Activated naive CD8-positive, alpha-beta T cell treated with anti-CD3 and anti-CD28 coated beads, Interleukin-2, amount 10 ng/mL, durations not matched to agents 7 days and 5 days (primary cell): Measurements from ENCODE around the gene SH3PXD2B. TPM values are rescaled to one million over a fixed set of nuclear protein-coding genes. Genes with fewer than 3 reads are reported as not detected.
"Not testable (repeated sequence)": the region's sequence is repeated elsewhere in the genome, so short reads cannot be mapped to it uniquely, and the experiment has no call there.

Source experiments
- ATAC-seq: fragments of 150-1000 bp; cut with Tn5 transposase; one replicate; pipeline ENCODE4 v1.10.0; 2021; ENCODE audit warnings: low read depth, moderate library complexity
- POLR2A ChIA-PET: fragments of 350-600 bp; sonication (Branson Sonifier 250); formaldehyde crosslinking; loops from one replicate; lab custom pipeline; 2021; ENCODE audit warnings: antibody characterized with exemption; lab: Charles Lee
- DNase-seq: peaks from one replicate; pipeline ENCODE4 v3.0.0; 2021
- H3K27ac Mint-ChIP-seq: one replicate; pipeline ENCODE4 v1.8.0; 2022; ENCODE audit warnings: mild to moderate bottlenecking, mixed read lengths
- H3K27me3 Mint-ChIP-seq: one replicate; pipeline ENCODE4 v1.8.0; 2022; ENCODE audit warnings: mild to moderate bottlenecking, moderate library complexity, mixed read lengths
- H3K36me3 Mint-ChIP-seq: one replicate; pipeline ENCODE4 v1.8.0; 2021; ENCODE audit warnings: mild to moderate bottlenecking, mixed read lengths
- H3K4me1 Mint-ChIP-seq: one replicate; pipeline ENCODE4 v1.8.0; 2021; ENCODE audit warnings: mixed read lengths
- H3K4me3 Mint-ChIP-seq: one replicate; pipeline ENCODE4 v1.8.0; 2022; ENCODE audit warnings: mild to moderate bottlenecking, moderate library complexity, mixed read lengths
- H3K9me3 Mint-ChIP-seq: one replicate; pipeline ENCODE4 v1.8.0; 2021; ENCODE audit warnings: mixed read lengths
- total RNA-seq, 2 experiments: library from RNA; stranded (reverse); gene quantifications; one replicate each; pipeline ENCODE4 v1.2.3, GENCODE V29; 2021

SH3PXD2B gene
- total RNA-seq, 2 experiments from 2014 or later, result 0.28 to 0.42 TPM

DNA sequence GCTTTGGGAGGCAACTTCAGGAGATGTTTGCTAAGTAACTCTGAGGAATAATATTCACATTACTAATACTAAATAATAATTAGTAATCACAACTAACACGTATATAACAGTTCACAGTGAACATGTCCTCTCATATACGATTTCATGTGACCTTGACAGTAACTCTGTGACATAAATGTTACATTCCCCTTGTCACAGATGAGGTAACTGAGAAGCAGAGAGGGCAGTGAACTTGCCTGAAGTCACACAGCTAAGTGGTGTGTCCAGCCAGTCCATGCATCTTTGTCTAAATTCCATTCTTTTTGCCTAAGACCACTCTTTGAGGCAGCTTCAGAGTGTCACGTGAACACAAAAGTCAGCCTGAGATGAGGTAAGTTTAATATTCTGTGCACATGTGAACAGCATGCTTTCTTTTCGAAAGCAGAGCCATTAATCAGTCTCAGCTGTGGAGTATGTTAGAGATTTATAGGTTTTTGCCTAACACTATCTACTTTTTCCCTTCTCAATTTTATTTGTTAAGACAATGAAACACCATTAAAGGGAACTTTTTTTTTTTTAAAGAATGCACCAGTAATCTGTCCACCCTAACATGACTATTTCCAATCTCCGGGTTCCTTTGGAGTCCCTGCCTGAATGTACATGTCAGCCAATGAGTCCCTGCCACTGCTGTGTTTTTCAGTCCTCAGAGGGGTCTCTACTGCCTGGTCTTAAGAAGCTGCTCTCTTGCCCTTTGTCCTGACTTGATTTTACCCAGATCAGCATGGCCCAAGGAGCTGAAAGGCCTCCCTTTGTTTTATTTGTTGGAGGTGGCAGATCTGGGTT is 43.5 kb downstream of the SH3PXD2B start:
- Mint-ChIP-seq H3K36me3 (no peaks in the 10 kb centered on the region), H3K27ac (no peak overlapping the region), H3K27me3 (peaks cover 9% of the 10 kb centered on the region), H3K4me3 (no peak overlapping the region), H3K9me3 (no peaks in the 10 kb centered on the region), H3K4me1 (peaks cover 21% of the 10 kb centered on the region)
- POLR2A ChIA-PET, result no interaction called here
- ATAC-seq (no peak), DNase-seq (no peak)

GRCh38 chr5:172410160-172410559 is 44.2 kb downstream of the SH3PXD2B start:
- peaks cover 21% of the 10 kb centered on the region for H3K4me1 Mint-ChIP-seq
- no peak for DNase-seq
- H3K27me3 Mint-ChIP-seq, result peaks cover 11% of the 10 kb centered on the region
- H3K36me3 Mint-ChIP-seq, result no peaks in the 10 kb centered on the region
- H3K9me3 Mint-ChIP-seq, result no peaks in the 10 kb centered on the region
- no peak overlapping the region for H3K27ac Mint-ChIP-seq
- no peak for ATAC-seq
- H3K4me3 Mint-ChIP-seq, result no peak overlapping the region
- POLR2A ChIA-PET, result no interaction called here

DNA sequence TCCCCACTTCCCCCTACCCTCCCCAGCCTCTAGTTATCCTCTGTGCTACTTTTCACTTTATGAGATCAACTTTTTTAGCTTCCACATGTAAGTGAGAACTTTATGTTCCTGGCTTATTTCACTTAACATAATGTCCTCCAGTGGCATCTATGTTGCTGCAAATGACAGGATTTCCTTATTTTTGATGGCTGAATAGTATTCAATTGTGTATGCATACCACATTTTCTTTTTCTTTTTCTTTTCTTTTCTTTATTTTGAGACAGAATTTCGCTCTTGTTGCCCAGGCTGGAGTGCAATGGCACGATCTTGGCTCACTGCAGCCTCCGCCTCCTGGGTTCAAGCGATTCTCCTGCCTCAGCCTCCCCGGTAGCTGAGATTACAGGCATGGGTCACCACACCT is 44.8 kb downstream of the SH3PXD2B start:
- H3K4me3 Mint-ChIP-seq, H3K27ac Mint-ChIP-seq, H3K36me3 Mint-ChIP-seq, H3K9me3 Mint-ChIP-seq, ATAC-seq, DNase-seq, POLR2A ChIA-PET: not testable (repeated sequence)
- peaks cover 15% of the 10 kb centered on the region for H3K27me3 Mint-ChIP-seq
- peaks cover 21% of the 10 kb centered on the region for H3K4me1 Mint-ChIP-seq

DNA sequence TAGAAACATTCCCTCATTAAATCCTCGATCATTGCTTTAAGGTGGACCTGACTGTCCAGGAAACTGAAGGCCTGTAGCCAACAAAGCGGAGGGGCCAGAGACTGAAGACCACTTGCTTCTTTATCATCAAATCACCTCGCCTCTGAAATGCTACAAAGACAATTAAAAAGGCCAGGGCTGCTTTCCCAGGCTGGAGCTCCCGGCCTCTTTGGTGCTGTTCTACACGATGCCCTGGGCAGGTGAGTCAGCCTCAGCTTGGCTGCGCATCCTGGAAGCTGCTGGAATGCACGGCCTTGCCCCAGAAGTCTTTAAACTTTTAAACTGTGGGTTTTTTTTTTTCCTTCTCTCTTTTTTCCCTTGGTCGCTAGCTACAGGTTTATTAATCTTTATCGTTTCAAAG is 46.5 kb downstream of the SH3PXD2B start:
- peaks cover 11% of the 10 kb centered on the region for H3K4me1 Mint-ChIP-seq
- POLR2A ChIA-PET, result no interaction called here
- no peak for ATAC-seq
- no peak overlapping the region for H3K27ac Mint-ChIP-seq
- H3K36me3 Mint-ChIP-seq, result no peaks in the 10 kb centered on the region
- no peaks in the 10 kb centered on the region for H3K9me3 Mint-ChIP-seq
- no peak overlapping the region for H3K4me3 Mint-ChIP-seq
- DNase-seq, result no peak
- peaks cover 15% of the 10 kb centered on the region for H3K27me3 Mint-ChIP-seq

DNA sequence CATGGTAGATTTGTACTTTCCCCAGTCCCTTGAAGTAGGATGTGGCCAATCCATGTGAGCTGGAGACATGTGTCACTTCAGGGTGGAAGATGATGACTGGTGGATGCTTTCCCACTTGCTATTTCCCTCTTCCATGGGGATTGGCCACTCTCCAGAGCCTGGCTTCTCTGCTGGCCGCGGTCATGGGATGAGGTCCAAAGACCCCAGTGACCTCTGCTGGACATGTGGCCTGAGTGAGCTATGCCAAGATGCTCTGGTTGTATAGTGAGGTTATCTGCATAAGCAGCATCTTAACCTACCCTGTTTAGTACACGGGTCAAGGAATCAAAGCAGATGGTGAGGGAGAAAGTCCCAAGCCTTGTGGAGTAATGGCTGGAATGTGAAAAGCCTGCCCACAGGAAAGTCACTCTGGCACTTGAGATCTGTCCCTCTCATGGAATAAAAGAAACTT is 47.1 kb downstream of the SH3PXD2B start:
- ATAC-seq, result no peak
- peaks cover 15% of the 10 kb centered on the region for H3K27me3 Mint-ChIP-seq
- POLR2A ChIA-PET, result no interaction called here
- H3K4me1 Mint-ChIP-seq, result peaks cover 6% of the 10 kb centered on the region
- H3K9me3 Mint-ChIP-seq, result no peaks in the 10 kb centered on the region
- no peaks in the 10 kb centered on the region for H3K36me3 Mint-ChIP-seq
- no peak overlapping the region for H3K4me3 Mint-ChIP-seq
- no peak for DNase-seq
- no peak overlapping the region for H3K27ac Mint-ChIP-seq

DNA sequence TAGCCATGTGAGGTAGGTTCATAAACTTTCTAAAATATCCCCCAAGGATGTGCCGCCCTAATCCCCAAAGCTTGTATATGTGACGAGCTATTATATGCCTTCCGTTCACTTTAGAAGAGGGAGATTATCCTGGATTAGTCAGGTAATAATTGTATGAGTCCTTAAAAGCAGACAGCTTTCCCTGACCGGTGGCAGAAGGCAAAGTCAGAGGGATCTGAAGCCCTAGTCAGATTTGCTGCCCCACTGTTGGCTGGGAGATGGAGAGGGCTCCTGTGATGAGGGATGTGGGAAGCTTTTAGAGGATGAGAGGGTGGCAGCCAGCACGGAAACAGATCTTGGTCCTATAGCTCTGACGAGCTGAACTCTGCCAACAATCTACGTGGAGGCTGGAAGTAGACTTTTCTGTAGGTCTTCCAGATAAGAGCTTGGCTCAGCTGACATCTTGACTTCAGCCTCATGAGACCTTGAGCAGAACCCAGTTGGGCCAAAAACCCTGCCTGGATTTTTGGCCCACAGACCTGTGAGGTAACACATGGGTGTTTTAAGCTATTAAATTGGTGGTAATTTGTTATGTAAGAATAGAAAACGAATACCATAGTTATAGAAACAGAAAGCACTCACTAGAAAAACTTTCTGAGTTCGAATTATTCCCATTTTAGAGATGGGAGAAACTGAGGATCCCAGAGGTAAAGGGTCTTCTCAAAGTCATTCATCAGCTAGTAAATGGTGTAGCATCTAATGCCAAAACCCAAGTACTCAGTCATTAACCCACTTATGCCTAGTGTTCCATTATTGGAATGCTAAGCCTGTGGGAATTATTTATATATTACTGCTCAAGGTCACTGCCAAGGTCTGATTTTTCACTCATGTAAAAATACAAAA is 48.9 kb downstream of the SH3PXD2B start:
- no peak overlapping the region for H3K27ac Mint-ChIP-seq
- no peak for ATAC-seq
- no peaks in the 10 kb centered on the region for H3K9me3 Mint-ChIP-seq
- POLR2A ChIA-PET, result interaction anchor here (0.6 kb wide), 1 partner anchor 324 kb away, joined by 3 read pairs; no protein-coding TSS in a partner anchor
- peaks cover 13% of the 10 kb centered on the region for H3K27me3 Mint-ChIP-seq
- DNase-seq, result no peak
- H3K36me3 Mint-ChIP-seq, result no peaks in the 10 kb centered on the region
- no peaks in the 10 kb centered on the region for H3K4me1 Mint-ChIP-seq
- H3K4me3 Mint-ChIP-seq, result no peak overlapping the region

- ATAC-seq (no peak), DNase-seq (no peak)
- Mint-ChIP-seq H3K4me3 (no peak overlapping the region), H3K27ac (no peak overlapping the region), H3K36me3 (no peaks in the 10 kb centered on the region), H3K4me1 (no peaks in the 10 kb centered on the region), H3K27me3 (peaks cover 14% of the 10 kb centered on the region), H3K9me3 (no peaks in the 10 kb centered on the region)
- POLR2A ChIA-PET, result no interaction called here
Observed at GRCh38 chr5:172404746-172405145, 49.6 kb downstream of the SH3PXD2B start.

- Mint-ChIP-seq H3K27ac (no peak overlapping the region), H3K36me3 (no peaks in the 10 kb centered on the region), H3K9me3 (no peaks in the 10 kb centered on the region), H3K4me3 (no peak overlapping the region), H3K27me3 (peaks cover 21% of the 10 kb centered on the region), H3K4me1 (no peaks in the 10 kb centered on the region)
- ATAC-seq (no peak), DNase-seq (no peak)
- POLR2A ChIA-PET, result no interaction called here
Observed at GRCh38 chr5:172403817-172404216, 50.5 kb downstream of the SH3PXD2B start.

- H3K27me3 Mint-ChIP-seq, result peaks cover 21% of the 10 kb centered on the region
- H3K27ac Mint-ChIP-seq, result no peak overlapping the region
- H3K36me3 Mint-ChIP-seq, result no peaks in the 10 kb centered on the region
- ATAC-seq (no peak), DNase-seq (no peak)
- no peaks in the 10 kb centered on the region for H3K9me3 Mint-ChIP-seq
- no peak overlapping the region for H3K4me3 Mint-ChIP-seq
- POLR2A ChIA-PET, result no interaction called here
- H3K4me1 Mint-ChIP-seq, result no peaks in the 10 kb centered on the region
Observed at GRCh38 chr5:172403189-172403796, 51.0 kb downstream of the SH3PXD2B start.

DNA sequence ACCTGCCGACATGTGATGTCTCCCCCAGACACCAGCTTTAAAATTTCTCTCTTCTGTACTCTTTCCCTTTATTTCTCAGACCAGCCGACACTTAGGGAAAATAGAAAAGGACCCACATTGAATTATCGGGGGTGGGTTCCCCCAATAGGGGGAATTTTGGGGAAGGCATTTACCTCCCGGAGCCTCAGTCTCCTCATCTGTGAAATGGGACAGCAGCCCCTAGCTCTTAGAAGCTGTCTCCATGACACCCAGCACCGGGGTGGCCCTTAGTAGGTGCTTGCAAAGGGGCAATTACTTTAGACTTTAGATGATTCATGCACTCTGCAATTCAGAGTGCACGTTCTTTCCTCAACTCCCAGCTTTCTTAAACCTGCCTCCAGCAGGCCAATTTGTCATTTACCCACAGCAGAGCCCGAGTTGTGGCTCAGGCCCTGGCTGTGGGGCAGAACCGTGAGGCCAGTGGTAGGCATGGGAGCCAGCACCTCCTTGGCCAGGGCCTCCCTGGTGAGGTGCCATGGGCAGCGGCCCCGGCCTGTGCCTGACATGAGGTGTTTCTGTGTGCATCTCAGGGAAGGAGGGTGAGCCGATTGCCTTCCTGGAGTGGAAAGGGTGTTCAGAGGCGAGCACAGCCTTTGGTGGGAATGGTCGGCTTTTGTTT is 51.7 kb downstream of the SH3PXD2B start:
- peaks cover 18% of the 10 kb centered on the region for H3K27me3 Mint-ChIP-seq
- no peak overlapping the region for H3K27ac Mint-ChIP-seq
- DNase-seq (no peak), ATAC-seq (no peak)
- H3K4me1 Mint-ChIP-seq, result no peaks in the 10 kb centered on the region
- H3K9me3 Mint-ChIP-seq, result no peaks in the 10 kb centered on the region
- H3K4me3 Mint-ChIP-seq, result no peak overlapping the region
- H3K36me3 Mint-ChIP-seq, result no peaks in the 10 kb centered on the region
- POLR2A ChIA-PET, result no interaction called here

DNA sequence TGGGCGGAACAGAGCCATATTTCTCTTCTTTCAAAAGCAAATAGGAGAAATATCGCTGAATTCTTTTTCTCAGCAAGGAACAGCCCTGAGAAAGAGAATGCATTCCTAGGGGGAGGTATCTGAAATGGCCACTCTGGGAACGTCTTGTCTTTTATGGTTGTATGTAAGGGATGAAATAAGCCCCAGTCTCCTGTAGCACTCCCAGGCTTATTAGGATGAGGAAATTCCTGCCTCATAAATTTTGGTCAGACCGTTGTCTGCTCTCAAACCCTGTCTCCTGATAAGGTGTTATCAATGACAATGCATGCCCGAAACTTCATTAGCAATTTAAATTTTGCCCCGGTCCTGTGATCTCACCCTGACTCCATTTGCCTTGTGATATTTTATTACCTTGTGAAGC is 52.3 kb downstream of the SH3PXD2B start:
- DNase-seq, H3K36me3 Mint-ChIP-seq, POLR2A ChIA-PET, H3K4me1 Mint-ChIP-seq, H3K27ac Mint-ChIP-seq, ATAC-seq, H3K4me3 Mint-ChIP-seq, H3K9me3 Mint-ChIP-seq: not testable (repeated sequence)
- H3K27me3 Mint-ChIP-seq, result peaks cover 16% of the 10 kb centered on the region

DNA sequence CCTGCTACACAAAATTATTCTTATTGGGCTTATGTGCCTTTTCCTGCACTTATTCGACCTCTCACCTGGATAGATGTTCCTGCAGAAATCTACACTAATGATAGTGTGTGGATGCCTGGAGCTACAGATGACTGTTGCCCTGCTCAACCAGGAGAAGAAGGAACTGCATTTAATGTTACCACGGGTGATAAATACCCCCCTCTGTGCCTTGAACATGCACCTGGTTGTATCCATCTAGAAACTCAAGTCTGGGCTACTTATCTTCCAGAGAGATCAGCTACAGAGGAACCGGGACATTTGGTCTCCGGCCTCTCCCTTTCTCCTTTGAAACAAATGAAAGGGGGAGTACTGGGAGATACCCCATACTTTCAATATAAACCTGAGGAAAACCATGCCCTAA is 54.5 kb downstream of the SH3PXD2B start:
- peaks cover 2% of the 10 kb centered on the region for H3K36me3 Mint-ChIP-seq
- DNase-seq (no peak), ATAC-seq (no peak)
- H3K27ac Mint-ChIP-seq, result no peak overlapping the region
- peaks cover 9% of the 10 kb centered on the region for H3K4me1 Mint-ChIP-seq
- H3K4me3 Mint-ChIP-seq, result no peak overlapping the region
- H3K27me3 Mint-ChIP-seq, result peaks cover 14% of the 10 kb centered on the region
- POLR2A ChIA-PET, result no interaction called here
- H3K9me3 Mint-ChIP-seq, result peaks cover 13% of the 10 kb centered on the region

- POLR2A ChIA-PET, result no interaction called here
- Mint-ChIP-seq H3K9me3 (peaks cover 16% of the 10 kb centered on the region), H3K27me3 (peaks cover 17% of the 10 kb centered on the region), H3K4me3 (no peak overlapping the region), H3K36me3 (peaks cover 2% of the 10 kb centered on the region), H3K27ac (no peak overlapping the region), H3K4me1 (peaks cover 9% of the 10 kb centered on the region)
- DNase-seq (no peak), ATAC-seq (no peak)
Observed at GRCh38 chr5:172399336-172399735, 55.0 kb downstream of the SH3PXD2B start.
